Fibroblast of lung (primary cell): ENCODE data around the gene OR10A3.

Source experiments
- EZH2 ChIP-seq: IDR thresholded peaks from 2 replicates; pipeline ENCODE4 v1.5.1; 2012; ENCODE audit warnings: low read length, control low read depth, mild to moderate bottlenecking; ENCODE audit errors: missing control alignments
- TF ChIP-seq, protein P1 (sequence below), 2 donors: IDR thresholded peaks in 1 of 2; conservative IDR thresholded peaks in 1 of 2; 1 replicate in 1 of 2; 2 replicates in 1 of 2; pipeline ENCODE4 v1.5.1; 2011 to 2012; ENCODE audit warnings: low read length in 2 of 2, control low read depth in 1 of 2, inconsistent platforms in 1 of 2, low read depth in 1 of 2, mild to moderate bottlenecking in 1 of 2

GRCh38 chr11:7889985-7890384 lies 51.5 kb downstream of the OR10A3 start:
- TF ChIP-seq, protein P1, sequence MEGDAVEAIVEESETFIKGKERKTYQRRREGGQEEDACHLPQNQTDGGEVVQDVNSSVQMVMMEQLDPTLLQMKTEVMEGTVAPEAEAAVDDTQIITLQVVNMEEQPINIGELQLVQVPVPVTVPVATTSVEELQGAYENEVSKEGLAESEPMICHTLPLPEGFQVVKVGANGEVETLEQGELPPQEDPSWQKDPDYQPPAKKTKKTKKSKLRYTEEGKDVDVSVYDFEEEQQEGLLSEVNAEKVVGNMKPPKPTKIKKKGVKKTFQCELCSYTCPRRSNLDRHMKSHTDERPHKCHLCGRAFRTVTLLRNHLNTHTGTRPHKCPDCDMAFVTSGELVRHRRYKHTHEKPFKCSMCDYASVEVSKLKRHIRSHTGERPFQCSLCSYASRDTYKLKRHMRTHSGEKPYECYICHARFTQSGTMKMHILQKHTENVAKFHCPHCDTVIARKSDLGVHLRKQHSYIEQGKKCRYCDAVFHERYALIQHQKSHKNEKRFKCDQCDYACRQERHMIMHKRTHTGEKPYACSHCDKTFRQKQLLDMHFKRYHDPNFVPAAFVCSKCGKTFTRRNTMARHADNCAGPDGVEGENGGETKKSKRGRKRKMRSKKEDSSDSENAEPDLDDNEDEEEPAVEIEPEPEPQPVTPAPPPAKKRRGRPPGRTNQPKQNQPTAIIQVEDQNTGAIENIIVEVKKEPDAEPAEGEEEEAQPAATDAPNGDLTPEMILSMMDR (conservative IDR thresholded peaks at IDR 0.05 in 1 of 2, IDR thresholded peaks at IDR 0.05 in 1 of 2; ENCODE audit: low read depth in 1 of 2, low read length in 2 of 2): no peak
- TF ChIP-seq EZH2: no peak
